VCaP (cell line): ENCODE measurements around the gene ARHGAP33.

Experiments
- H3K27ac ChIP-seq: fragments of 450-650 bp; 2 replicates; pipeline ENCODE4 v1.5.1; 2017
- TF ChIP-seq, protein P1 (sequence below): fragments of 450-650 bp; conservative IDR thresholded peaks from 2 replicates; pipeline ENCODE4 v1.5.1; 2017; ENCODE audit warnings: mild to moderate bottlenecking, moderate library complexity

ARHGAP33 gene

DNA sequence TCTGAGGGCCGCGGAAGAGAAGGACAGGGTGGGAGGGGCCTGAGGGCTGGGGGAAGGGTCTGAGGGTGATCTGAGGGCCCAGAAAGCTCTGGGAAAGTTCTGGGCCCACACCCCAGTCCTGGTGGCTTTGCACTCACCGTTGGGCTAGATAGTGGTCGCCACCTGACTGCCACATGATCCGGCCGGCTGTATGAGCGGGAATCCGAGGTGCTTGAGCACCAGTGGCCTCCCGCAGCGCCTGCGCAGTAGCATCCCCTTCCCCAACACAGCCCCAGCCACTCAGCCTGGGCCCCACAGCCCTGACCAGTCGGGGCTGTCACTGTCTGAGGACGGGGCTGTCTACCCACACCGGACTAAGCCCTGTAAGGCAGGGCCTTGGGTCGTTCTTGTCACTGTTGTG is 22.3 kb downstream of the ARHGAP33 start:
- TF ChIP-seq, protein P1, sequence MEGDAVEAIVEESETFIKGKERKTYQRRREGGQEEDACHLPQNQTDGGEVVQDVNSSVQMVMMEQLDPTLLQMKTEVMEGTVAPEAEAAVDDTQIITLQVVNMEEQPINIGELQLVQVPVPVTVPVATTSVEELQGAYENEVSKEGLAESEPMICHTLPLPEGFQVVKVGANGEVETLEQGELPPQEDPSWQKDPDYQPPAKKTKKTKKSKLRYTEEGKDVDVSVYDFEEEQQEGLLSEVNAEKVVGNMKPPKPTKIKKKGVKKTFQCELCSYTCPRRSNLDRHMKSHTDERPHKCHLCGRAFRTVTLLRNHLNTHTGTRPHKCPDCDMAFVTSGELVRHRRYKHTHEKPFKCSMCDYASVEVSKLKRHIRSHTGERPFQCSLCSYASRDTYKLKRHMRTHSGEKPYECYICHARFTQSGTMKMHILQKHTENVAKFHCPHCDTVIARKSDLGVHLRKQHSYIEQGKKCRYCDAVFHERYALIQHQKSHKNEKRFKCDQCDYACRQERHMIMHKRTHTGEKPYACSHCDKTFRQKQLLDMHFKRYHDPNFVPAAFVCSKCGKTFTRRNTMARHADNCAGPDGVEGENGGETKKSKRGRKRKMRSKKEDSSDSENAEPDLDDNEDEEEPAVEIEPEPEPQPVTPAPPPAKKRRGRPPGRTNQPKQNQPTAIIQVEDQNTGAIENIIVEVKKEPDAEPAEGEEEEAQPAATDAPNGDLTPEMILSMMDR, result no peak
- H3K27ac ChIP-seq, result no peak overlapping the region

DNA sequence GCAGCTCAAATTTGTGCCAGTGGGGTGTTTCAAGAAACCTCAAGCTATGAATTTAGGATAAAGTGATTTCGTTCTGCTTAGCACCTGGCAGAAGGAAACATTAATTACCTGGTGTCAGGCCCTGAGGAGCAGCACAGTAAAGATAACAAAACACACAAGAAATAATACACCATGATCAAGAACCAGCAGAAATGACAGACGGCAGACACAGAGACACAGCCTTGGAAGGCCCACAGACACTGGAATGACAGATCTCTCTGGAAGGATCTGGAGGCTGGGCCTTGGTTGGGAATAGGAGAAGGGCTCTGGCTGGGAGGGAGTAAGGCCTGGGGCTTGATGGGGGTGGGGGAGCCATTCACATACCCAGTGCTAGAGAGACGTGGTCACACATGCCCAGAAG is 26.5 kb downstream of the ARHGAP33 start:
- TF ChIP-seq, protein P1, result no peak

DNA sequence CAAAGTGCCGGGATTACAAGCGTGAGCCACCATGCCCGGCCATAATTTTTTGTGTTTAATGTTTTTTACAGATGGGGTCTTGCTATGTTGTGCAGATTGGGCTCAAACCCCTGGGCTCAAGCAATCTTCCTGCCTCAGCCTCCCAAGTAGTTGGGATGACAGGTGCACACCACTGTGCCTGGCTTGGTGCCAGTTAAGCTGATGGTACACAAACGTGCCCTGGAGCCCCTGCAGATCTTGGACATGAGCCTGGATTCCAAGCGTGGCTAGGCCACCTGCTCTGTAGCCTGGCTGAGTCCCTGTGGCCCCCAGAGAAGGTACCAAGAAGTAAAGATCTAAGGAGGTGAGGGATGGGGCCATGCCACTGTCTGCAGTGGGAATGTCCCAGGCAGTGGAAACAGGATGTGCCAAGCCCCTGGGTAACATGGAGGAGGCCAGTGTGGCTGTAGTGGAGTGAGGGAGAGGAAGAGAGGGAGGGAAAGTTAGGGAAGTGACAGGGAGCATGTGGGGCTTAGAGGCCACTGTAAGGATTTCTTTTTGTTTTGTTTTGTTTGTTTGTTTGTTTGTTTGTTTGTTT is 30.2 kb downstream of the ARHGAP33 start:
- no peak overlapping the region; the same call in 1 of the 2 replicates for H3K27ac ChIP-seq

More for the DNA sequence above, 26.5 kb downstream of the ARHGAP33 start:
- no peak overlapping the region for H3K27ac ChIP-seq

DNA sequence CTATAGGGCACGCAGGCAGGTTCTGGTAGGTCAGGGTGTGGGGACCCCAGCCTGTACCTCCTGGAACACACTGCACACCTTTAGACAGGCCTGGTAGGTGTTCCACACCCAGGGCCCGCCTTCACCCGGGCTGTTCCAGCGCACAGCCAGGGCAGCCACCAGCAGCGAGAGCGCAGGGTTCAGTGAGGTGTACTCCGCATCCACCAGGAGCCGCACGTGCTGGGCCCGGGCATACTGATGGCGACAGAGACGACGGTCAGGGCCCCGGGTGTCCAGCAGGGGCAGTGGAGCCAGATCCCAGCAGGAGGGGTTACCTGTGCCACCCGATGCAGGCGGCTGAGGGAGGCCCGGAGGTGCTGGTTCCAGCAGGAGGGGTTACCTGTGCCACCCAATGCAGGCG is 31.2 kb downstream of the ARHGAP33 start:
- H3K27ac ChIP-seq, result no peak overlapping the region
- TF ChIP-seq, protein P1, result no peak

More for the DNA sequence above, 30.2 kb downstream of the ARHGAP33 start:
- TF ChIP-seq, protein P1, result no peak

DNA sequence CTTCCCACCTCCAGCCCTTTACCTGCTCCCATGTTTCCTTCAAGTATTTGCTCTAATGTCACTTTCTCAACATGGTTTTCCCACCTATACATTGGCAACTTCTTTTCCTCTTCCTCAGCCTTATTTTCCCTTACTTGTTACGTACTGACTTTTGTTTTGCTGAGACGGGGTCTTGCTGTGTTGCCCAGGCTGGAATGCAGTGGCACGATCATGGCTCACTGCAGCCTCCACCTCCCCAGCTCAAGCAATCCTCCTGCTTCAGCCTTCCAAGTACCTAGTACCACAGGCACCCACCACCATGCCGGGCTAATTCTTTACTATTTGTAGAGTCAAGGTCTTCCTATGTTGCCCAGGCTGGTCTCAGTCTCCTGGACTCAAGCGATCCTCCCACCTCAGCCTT is 32.3 kb downstream of the ARHGAP33 start:
- TF ChIP-seq, protein P1, result no peak
- H3K27ac ChIP-seq, result no peak overlapping the region

DNA sequence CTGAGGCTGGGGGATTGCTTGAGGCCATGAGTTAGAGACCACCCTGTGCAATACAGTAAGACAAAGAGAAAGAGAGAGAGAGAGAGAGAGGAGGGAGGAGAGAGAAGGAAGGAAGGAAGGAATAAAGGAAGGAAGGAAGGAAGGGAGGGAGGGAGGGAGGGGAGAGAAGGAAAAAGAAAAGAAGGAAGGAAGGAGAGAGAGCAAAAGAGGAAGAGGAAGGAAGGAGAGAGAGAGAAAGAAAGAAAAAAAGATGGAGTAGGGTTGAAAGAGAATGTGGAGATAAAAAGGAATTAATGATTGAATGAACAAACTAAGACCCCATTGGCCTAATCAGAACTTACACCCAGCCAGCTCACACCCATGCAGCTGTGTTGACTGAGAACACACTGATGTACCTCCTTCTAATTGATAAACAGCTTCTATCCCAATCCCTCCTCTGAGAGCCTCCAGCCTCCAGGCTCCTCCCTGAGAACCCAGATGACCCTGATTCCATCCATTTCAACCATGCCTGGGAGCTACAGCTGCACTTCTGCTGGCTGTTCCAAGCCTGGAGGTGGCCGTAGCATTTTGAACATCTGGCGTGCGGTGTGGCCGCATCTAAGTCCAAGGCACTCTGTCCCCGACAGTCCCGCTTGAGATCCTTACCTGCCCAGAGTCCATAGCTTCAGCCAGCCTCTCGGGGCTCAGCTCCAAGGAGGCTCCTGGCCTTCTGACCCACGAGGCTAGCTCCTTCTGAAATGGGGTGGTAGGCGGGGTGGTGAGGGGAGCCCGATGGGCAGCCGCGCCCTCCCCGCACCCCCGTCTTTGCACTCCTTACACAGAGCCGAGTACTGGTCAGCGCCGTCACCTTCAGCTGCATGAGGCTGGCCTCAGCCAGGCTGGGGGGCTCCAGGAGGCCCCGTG is 36.2 kb downstream of the ARHGAP33 start:
- TF ChIP-seq, protein P1, result no peak
- no peak overlapping the region for H3K27ac ChIP-seq

DNA sequence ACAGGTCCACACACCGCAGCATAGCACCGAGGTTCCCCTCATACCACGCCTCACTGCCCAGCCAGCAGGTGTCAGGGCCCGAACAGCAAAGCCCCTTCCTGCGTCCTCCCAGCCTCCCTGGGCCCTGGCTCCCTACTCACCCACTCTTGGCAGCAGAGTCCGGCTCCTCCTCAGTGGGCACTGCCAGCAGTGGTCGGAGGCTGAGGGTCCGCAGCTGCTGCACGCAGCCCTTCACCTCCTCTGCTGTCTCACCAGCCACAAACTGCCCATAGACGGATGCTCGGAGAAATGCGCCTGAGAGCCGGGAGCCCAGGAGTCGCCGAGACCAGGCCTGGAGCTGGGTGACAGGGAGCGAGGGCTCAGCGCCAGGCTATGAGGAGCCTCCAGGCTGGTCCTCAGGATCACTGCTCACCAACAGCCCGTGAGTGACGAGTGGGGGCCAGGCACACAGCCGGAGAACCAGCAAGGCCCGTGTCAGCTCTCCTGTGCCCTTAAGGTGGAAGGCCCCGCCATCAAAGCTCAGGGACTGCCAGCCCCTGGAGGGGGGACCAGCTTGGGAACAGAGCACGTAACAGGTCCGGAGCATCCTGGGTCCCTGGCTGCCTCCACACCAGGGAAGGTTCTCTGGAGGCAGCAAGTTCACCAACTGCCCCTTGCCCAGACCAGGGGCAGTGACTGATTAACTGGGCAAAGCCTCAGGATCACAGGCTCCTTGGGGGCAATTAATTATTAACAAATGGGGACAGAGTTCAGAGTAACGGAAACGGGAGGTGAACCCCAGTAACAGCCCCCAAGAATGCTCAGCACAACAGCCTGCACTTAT is 37.1 kb downstream of the ARHGAP33 start, which contains the start of gene PRODH2:
Gene PRODH2, minus strand, starts transcription at position 626 of the 823 bp plus-strand sequence. Its CDS starts 40 bp downstream, at position 586.
- TF ChIP-seq, protein P1, result no peak
- no peak within 1 kb of the TSS for H3K27ac ChIP-seq
